Measurements from ENCODE around the gene CIB4. TPM values are rescaled to one million over a fixed set of nuclear protein-coding genes. Genes with fewer than 3 reads are reported as not detected.

CIB4 gene
- total RNA-seq, 1 donor from 2014 or later: not detected

DNA sequence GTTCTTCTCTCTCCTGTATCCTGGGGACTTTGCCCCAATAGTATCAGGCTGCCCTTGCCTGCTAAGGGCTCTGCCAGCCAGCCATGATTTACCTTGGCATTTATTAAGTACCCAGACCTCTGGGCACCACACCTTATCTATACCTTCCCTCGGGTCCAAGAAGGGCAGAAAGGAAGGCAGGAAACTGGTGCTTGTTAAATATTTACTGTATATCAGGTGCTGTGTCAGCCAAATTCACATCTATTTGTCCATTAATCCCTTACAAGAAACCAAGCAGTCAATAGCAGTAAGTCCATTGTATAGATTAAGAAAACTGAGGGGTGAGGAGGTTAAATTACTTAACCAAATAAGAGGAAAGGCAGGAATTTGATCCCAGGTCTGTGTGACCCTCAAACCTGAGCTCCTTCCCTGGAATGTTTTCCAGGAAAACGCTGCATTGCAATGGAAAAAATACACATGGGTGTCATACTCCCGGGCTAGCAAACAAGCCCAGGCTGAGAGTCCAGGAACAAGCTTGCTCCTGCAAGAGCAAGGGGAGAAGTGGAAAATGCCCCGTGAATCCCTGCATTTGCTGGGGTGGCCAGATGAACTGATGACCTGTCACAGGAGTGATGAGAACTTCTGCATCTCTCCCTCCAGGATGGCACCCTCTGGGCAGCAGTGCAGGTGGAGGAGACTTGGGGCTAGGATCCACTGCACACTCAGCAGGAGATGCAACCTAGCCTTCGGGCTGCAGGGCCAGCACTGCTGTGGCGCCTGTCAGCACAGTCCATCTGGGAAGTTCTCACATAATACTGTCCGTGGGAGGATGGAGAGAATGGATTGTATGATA lies 30.4 kb downstream of the CIB4 start:
- Histone ChIP-seq H3K4me3 (ENCODE audit: low read length in 3 of 3) (no peak overlapping the region), H3K4me1 (ENCODE audit: control insufficient read depth in 3 of 3, insufficient read depth in 3 of 3, low read length in 3 of 3) (peaks cover 7 to 18% (median 12%) of the 10 kb centered on the region in 3 donors), H3K27ac (ENCODE audit: low read depth, low read length) (no peak overlapping the region), H3K9ac (ENCODE audit: low read depth in 1 of 3, low read length in 3 of 3) (no peak overlapping the region), H3K36me3 (ENCODE audit: control insufficient read depth in 3 of 3, insufficient read depth in 3 of 3, low read length in 3 of 3) (no peaks in the 10 kb centered on the region), H3K9me3 (ENCODE audit: control insufficient read depth in 3 of 3, low read length in 3 of 3) (no peaks in the 10 kb centered on the region), H3K27me3 (ENCODE audit: control insufficient read depth in 3 of 3, insufficient read depth in 3 of 3, low read length in 3 of 3) (peaks cover 4 to 17% (median 6%) of the 10 kb centered on the region in 3 donors)

DNA sequence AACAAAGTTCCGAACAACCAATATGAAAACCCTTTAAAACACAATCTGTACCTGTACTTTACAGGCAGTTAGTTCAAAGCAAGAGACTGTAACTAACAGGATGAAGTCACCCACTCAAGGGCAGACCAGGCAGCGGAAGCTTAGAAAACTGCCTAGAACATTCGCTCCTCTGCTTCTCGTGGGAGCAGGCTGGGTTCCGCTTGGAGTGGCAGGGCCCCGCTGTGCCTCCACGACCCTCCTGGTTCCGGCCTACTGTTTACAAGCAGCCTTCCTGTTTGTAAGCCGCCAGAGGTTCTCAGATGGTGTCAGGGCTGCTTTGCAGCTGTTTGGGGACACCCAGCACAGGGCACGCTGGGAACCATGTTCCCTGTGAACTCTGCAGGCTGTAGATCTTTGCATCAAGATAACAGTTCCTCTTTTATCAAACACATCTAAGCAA lies 31.3 kb downstream of the CIB4 start:
- H3K27ac ChIP-seq (ENCODE audit: low read depth, low read length): no peak overlapping the region
- peaks cover 0 to 13% (median 8%) of the 10 kb centered on the region in 3 donors for H3K27me3 ChIP-seq (ENCODE audit: control insufficient read depth in 3 of 3, insufficient read depth in 3 of 3, low read length in 3 of 3)
- no peak overlapping the region for H3K4me3 ChIP-seq (ENCODE audit: low read length in 3 of 3)
- no peak overlapping the region for H3K9ac ChIP-seq (ENCODE audit: low read depth in 1 of 3, low read length in 3 of 3)
- H3K4me1 ChIP-seq (ENCODE audit: control insufficient read depth in 3 of 3, insufficient read depth in 3 of 3, low read length in 3 of 3): peaks cover 7 to 17% (median 12%) of the 10 kb centered on the region in 3 donors
- no peaks in the 10 kb centered on the region for H3K36me3 ChIP-seq (ENCODE audit: control insufficient read depth in 3 of 3, insufficient read depth in 3 of 3, low read length in 3 of 3)
- no peaks in the 10 kb centered on the region for H3K9me3 ChIP-seq (ENCODE audit: control insufficient read depth in 3 of 3, low read length in 3 of 3)

GRCh38 chr2:26609205-26609631 lies 31.9 kb downstream of the CIB4 start:
- Histone ChIP-seq H3K36me3 (ENCODE audit: control insufficient read depth in 3 of 3, insufficient read depth in 3 of 3, low read length in 3 of 3) (no peaks in the 10 kb centered on the region), H3K4me3 (ENCODE audit: low read length in 3 of 3) (no peak overlapping the region), H3K27ac (ENCODE audit: low read depth, low read length) (no peak overlapping the region), H3K9me3 (ENCODE audit: control insufficient read depth in 3 of 3, low read length in 3 of 3) (no peaks in the 10 kb centered on the region), H3K9ac (ENCODE audit: low read depth in 1 of 3, low read length in 3 of 3) (no peak overlapping the region), H3K27me3 (ENCODE audit: control insufficient read depth in 3 of 3, insufficient read depth in 3 of 3, low read length in 3 of 3) (peaks cover 0 to 9% (median 7%) of the 10 kb centered on the region in 3 donors), H3K4me1 (ENCODE audit: control insufficient read depth in 3 of 3, insufficient read depth in 3 of 3, low read length in 3 of 3) (peaks cover 4 to 12% (median 11%) of the 10 kb centered on the region in 3 donors)

GRCh38 chr2:26608557-26608956 lies 32.6 kb downstream of the CIB4 start:
- H3K9me3 ChIP-seq (ENCODE audit: control insufficient read depth in 3 of 3, low read length in 3 of 3): no peaks in the 10 kb centered on the region
- H3K9ac ChIP-seq (ENCODE audit: low read depth in 1 of 3, low read length in 3 of 3): no peak overlapping the region
- no peak overlapping the region for H3K27ac ChIP-seq (ENCODE audit: low read depth, low read length)
- peaks cover 4 to 9% (median 8%) of the 10 kb centered on the region in 3 donors for H3K4me1 ChIP-seq (ENCODE audit: control insufficient read depth in 3 of 3, insufficient read depth in 3 of 3, low read length in 3 of 3)
- H3K4me3 ChIP-seq (ENCODE audit: low read length in 3 of 3): no peak overlapping the region
- H3K27me3 ChIP-seq (ENCODE audit: control insufficient read depth in 3 of 3, insufficient read depth in 3 of 3, low read length in 3 of 3): peaks cover 0 to 9% (median 7%) of the 10 kb centered on the region in 3 donors
- H3K36me3 ChIP-seq (ENCODE audit: control insufficient read depth in 3 of 3, insufficient read depth in 3 of 3, low read length in 3 of 3): no peaks in the 10 kb centered on the region

GRCh38 chr2:26607698-26608097 lies 33.5 kb downstream of the CIB4 start:
- Histone ChIP-seq H3K36me3 (ENCODE audit: control insufficient read depth in 3 of 3, insufficient read depth in 3 of 3, low read length in 3 of 3) (no peaks in the 10 kb centered on the region), H3K27me3 (ENCODE audit: control insufficient read depth in 3 of 3, insufficient read depth in 3 of 3, low read length in 3 of 3) (peaks cover 0 to 11% (median 8%) of the 10 kb centered on the region in 3 donors), H3K27ac (ENCODE audit: low read depth, low read length) (no peak overlapping the region)

DNA sequence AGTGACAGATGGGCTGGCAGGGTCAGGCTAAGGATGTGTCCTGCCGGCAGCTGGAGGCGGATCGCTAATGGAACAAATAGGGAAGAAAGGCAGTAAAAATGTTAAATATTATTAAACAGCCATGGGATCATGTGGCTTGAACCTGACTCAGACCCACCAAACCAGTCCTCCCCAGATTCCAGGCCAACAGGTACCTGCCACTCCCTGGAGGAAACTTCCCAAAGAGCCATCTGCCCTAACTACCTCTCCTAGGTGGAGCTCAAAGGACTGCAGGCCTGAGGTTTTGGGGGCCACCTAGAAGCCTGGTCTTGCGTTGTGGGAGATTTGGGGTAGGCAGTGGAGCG lies 34.3 kb downstream of the CIB4 start:
- H3K4me3 ChIP-seq (ENCODE audit: low read length in 3 of 3): no peak overlapping the region
- H3K27me3 ChIP-seq (ENCODE audit: control insufficient read depth in 3 of 3, insufficient read depth in 3 of 3, low read length in 3 of 3): peaks cover 0 to 14% (median 10%) of the 10 kb centered on the region in 3 donors
- no peaks in the 10 kb centered on the region for H3K36me3 ChIP-seq (ENCODE audit: control insufficient read depth in 3 of 3, insufficient read depth in 3 of 3, low read length in 3 of 3)
- H3K9ac ChIP-seq (ENCODE audit: low read depth in 1 of 3, low read length in 3 of 3): no peak overlapping the region
- H3K9me3 ChIP-seq (ENCODE audit: control insufficient read depth in 3 of 3, low read length in 3 of 3): no peaks in the 10 kb centered on the region
- no peak overlapping the region for H3K27ac ChIP-seq (ENCODE audit: low read depth, low read length)
- no peaks in the 10 kb centered on the region for H3K4me1 ChIP-seq (ENCODE audit: control insufficient read depth in 3 of 3, insufficient read depth in 3 of 3, low read length in 3 of 3)

More at GRCh38 chr2:26607698-26608097, 33.5 kb downstream of the CIB4 start:
- Histone ChIP-seq H3K4me1 (ENCODE audit: control insufficient read depth in 3 of 3, insufficient read depth in 3 of 3, low read length in 3 of 3) (peaks cover 0 to 3% (median under 1%) of the 10 kb centered on the region in 3 donors), H3K4me3 (ENCODE audit: low read length in 3 of 3) (no peak overlapping the region), H3K9me3 (ENCODE audit: control insufficient read depth in 3 of 3, low read length in 3 of 3) (no peaks in the 10 kb centered on the region), H3K9ac (ENCODE audit: low read depth in 1 of 3, low read length in 3 of 3) (no peak overlapping the region)

DNA sequence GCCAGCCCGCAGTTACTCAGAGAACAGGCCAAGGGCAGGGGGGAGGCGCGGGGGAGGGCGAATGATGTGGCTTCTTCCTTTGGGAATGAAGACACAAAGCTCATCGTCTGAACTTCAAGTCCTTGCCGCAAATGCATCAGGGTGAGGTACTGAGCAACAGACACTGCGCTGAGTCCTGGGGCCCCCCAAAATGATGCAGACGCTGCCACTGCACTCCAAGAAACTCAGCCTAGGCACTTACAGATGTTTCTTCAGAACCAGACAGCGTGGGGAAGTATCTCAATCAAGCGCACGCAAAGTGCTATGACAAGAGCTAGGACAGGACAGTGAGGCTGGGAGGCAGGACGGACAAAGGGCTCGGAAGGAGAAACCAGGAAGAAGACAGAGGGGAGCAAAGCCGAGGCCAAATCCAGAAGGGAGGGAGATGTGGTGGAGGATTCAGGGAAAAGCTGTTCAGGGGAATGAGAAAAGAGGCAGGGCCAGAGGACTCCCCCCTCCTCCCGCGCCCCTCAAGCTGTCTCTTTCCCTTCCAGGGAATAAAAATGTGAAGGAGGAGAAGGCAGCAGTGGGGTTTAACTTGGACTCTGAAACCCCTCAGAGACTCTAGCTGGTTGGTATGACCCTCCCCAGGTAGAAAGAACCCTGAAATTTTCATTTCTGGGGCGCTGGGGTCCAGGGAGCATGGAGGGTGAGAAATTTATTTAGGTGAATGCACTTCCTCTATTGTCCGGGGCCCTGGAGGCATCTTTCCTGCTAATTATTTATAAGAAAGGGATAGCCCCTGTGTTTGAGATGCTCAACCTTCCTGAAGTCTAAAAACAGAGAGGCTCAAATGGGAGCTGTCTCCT lies 34.9 kb downstream of the CIB4 start:
- no peaks in the 10 kb centered on the region for H3K36me3 ChIP-seq (ENCODE audit: control insufficient read depth in 3 of 3, insufficient read depth in 3 of 3, low read length in 3 of 3)
- H3K27me3 ChIP-seq (ENCODE audit: control insufficient read depth in 3 of 3, insufficient read depth in 3 of 3, low read length in 3 of 3): peaks cover 0 to 14% (median 10%) of the 10 kb centered on the region in 3 donors
- H3K4me1 ChIP-seq (ENCODE audit: control insufficient read depth in 3 of 3, insufficient read depth in 3 of 3, low read length in 3 of 3): no peaks in the 10 kb centered on the region
- H3K9ac ChIP-seq (ENCODE audit: low read depth in 1 of 3, low read length in 3 of 3): no peak overlapping the region
- no peaks in the 10 kb centered on the region for H3K9me3 ChIP-seq (ENCODE audit: control insufficient read depth in 3 of 3, low read length in 3 of 3)
- H3K27ac ChIP-seq (ENCODE audit: low read depth, low read length): no peak overlapping the region
- H3K4me3 ChIP-seq (ENCODE audit: low read length in 3 of 3): no peak overlapping the region

DNA sequence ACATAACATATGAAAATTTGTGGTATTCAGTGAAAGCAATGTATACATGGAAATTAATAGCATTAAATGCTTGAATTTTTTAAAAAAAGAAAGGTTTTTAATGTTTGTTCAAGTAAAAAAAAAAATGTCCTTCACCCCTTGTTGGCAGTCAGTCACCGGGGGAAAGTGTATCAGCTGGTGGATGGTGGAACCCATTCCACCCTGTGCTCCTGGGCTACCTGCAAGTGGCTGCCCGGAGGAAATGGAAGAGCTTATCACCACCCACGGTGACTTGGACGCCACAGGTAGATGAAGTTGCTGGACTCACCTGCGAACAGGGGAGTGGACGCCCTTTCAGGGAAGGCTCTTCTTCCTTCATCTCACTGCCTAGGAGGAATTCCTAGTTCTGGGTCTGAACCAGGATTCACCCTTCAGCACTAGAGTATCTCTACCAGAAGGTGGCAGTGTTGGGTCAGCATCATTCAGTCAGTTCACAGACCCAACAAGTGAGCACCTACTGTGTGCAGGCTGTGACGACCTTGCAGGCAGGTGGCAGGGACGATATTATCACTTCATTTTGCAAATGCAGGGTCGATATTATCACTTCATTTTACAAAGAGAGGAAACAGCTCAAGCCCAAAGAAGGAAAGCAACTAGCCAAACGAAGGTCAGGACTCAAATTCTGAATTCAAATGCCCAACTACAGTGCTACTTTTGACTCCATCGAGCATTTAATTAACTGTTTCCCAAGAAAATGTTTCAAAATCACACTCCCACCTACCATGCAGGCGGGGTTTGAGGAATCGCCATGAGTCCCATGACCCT lies 35.8 kb downstream of the CIB4 start:
- H3K27me3 ChIP-seq (ENCODE audit: control insufficient read depth in 3 of 3, insufficient read depth in 3 of 3, low read length in 3 of 3): peaks cover 5 to 18% (median 13%) of the 10 kb centered on the region in 3 donors

DNA sequence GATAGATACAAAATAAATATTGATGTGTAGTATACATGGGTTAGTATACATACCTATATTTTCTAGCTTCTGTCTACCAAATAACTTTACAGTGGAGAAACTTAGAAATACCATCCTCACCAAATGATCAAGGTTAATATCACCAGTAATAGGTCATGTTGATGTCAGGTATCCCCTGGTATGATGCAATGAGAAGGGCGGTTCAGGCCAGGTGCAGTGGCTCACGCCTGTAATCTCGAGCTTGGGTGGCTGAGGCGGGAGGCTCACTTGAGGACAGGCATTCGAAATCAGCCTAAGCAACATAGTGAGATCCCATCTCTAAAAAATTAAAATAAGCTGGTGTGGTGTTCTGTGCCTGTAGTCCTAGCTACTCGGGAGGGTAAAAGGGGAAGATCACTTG lies 38.6 kb downstream of the CIB4 start:
- H3K9ac ChIP-seq (ENCODE audit: low read depth in 1 of 3, low read length in 3 of 3): no peak overlapping the region
- no peaks in the 10 kb centered on the region for H3K36me3 ChIP-seq (ENCODE audit: control insufficient read depth in 3 of 3, insufficient read depth in 3 of 3, low read length in 3 of 3)
- no peaks in the 10 kb centered on the region for H3K9me3 ChIP-seq (ENCODE audit: control insufficient read depth in 3 of 3, low read length in 3 of 3)
- no peaks in the 10 kb centered on the region for H3K4me1 ChIP-seq (ENCODE audit: control insufficient read depth in 3 of 3, insufficient read depth in 3 of 3, low read length in 3 of 3)
- no peak overlapping the region for H3K27ac ChIP-seq (ENCODE audit: low read depth, low read length)
- H3K27me3 ChIP-seq (ENCODE audit: control insufficient read depth in 3 of 3, insufficient read depth in 3 of 3, low read length in 3 of 3): peaks cover 5 to 35% (median 21%) of the 10 kb centered on the region in 3 donors
- no peak overlapping the region for H3K4me3 ChIP-seq (ENCODE audit: low read length in 3 of 3)

More for the DNA sequence above, 35.8 kb downstream of the CIB4 start:
- Histone ChIP-seq H3K4me3 (ENCODE audit: low read length in 3 of 3) (no peak overlapping the region), H3K27ac (ENCODE audit: low read depth, low read length) (no peak overlapping the region), H3K9ac (ENCODE audit: low read depth in 1 of 3, low read length in 3 of 3) (no peak overlapping the region), H3K9me3 (ENCODE audit: control insufficient read depth in 3 of 3, low read length in 3 of 3) (no peaks in the 10 kb centered on the region), H3K36me3 (ENCODE audit: control insufficient read depth in 3 of 3, insufficient read depth in 3 of 3, low read length in 3 of 3) (no peaks in the 10 kb centered on the region), H3K4me1 (ENCODE audit: control insufficient read depth in 3 of 3, insufficient read depth in 3 of 3, low read length in 3 of 3) (no peaks in the 10 kb centered on the region)

Data from skeletal muscle tissue (tissue), 4 donors.